ENCODE results near the gene HCK.

Gene HCK

GRCh38 chr20:32144898-32145662, 93.0 kb downstream of the HCK start:
- Histone ChIP-seq H3K27me3 (ENCODE audit: insufficient read depth, low read length) (no peaks in the 10 kb centered on the region), H3K36me3 (ENCODE audit: insufficient read depth, low read length) (peaks cover 18% of the 10 kb centered on the region; the same call in 1 of the 2 replicates), H3K4me3 (ENCODE audit: low read depth, low read length) (no peak overlapping the region), H3K27ac (ENCODE audit: low read depth, low read length) (no peak overlapping the region), H3K4me1 (ENCODE audit: control insufficient read depth, insufficient read depth, low read length, unreplicated experiment) (no peaks in the 10 kb centered on the region), H3K79me2 (ENCODE audit: control insufficient read depth, insufficient read depth, low read length, unreplicated experiment) (no peaks in the 10 kb centered on the region), H2AFZ (ENCODE audit: low read length, unreplicated experiment) (no peak overlapping the region)

- Histone ChIP-seq H2AFZ (ENCODE audit: low read length, unreplicated experiment) (no peak overlapping the region), H3K36me3 (ENCODE audit: insufficient read depth, low read length) (peaks cover 18% of the 10 kb centered on the region; the same call in 1 of the 2 replicates), H3K4me1 (ENCODE audit: control insufficient read depth, insufficient read depth, low read length, unreplicated experiment) (peaks cover 3% of the 10 kb centered on the region), H3K27me3 (ENCODE audit: insufficient read depth, low read length) (no peaks in the 10 kb centered on the region), H3K4me3 (ENCODE audit: low read depth, low read length) (no peak overlapping the region), H3K79me2 (ENCODE audit: control insufficient read depth, insufficient read depth, low read length, unreplicated experiment) (no peaks in the 10 kb centered on the region), H3K27ac (ENCODE audit: low read depth, low read length) (no peak overlapping the region)
Observed at GRCh38 chr20:32149566-32150170, 97.6 kb downstream of the HCK start.

- peaks cover 15% of the 10 kb centered on the region; the same call in 1 of the 2 replicates for H3K36me3 ChIP-seq (ENCODE audit: insufficient read depth, low read length)
- H2AFZ ChIP-seq (ENCODE audit: low read length, unreplicated experiment) = no peak overlapping the region
Observed at GRCh38 chr20:32150291-32150848, 98.3 kb downstream of the HCK start.

More at GRCh38 chr20:32150291-32150848, 98.3 kb downstream of the HCK start:
- Histone ChIP-seq H3K27me3 (ENCODE audit: insufficient read depth, low read length) (no peaks in the 10 kb centered on the region), H3K4me1 (ENCODE audit: control insufficient read depth, insufficient read depth, low read length, unreplicated experiment) (peaks cover 9% of the 10 kb centered on the region), H3K27ac (ENCODE audit: low read depth, low read length) (no peak overlapping the region), H3K79me2 (ENCODE audit: control insufficient read depth, insufficient read depth, low read length, unreplicated experiment) (no peaks in the 10 kb centered on the region), H3K4me3 (ENCODE audit: low read depth, low read length) (no peak overlapping the region)

Data from ACC112 (cell line).